GM21526 (cell line): ENCODE results near the gene KCNMA1.

Experiments used
- ATAC-seq: cut with Tn5 transposase; IDR thresholded peaks from one replicate; pipeline ENCODE4 v1.9.1; 2021; ENCODE audit warnings: moderate library complexity; ENCODE audit not compliant: unreplicated experiment, low FRiP score

KCNMA1 gene

GRCh38 chr10:77267703-77268675, 369.6 kb downstream of the KCNMA1 start:
- ATAC-seq, result no peak

GRCh38 chr10:77266242-77266641, 371.4 kb downstream of the KCNMA1 start:
- no peak for ATAC-seq

GRCh38 chr10:77264527-77264926, 373.1 kb downstream of the KCNMA1 start:
- ATAC-seq, result no peak

- ATAC-seq, result no peak
These were observed 373.5 kb downstream of the KCNMA1 start for GRCh38 chr10:77264107-77264506.

GRCh38 chr10:77263700-77264099, 373.9 kb downstream of the KCNMA1 start:
- ATAC-seq, result no peak

- ATAC-seq, result no peak
These were observed 376.5 kb downstream of the KCNMA1 start for GRCh38 chr10:77261146-77261545.

GRCh38 chr10:77259171-77259874, 378.3 kb downstream of the KCNMA1 start:
- ATAC-seq, result no peak

- ATAC-seq, result no peak
These were observed 381.3 kb downstream of the KCNMA1 start for GRCh38 chr10:77256346-77256745.

- ATAC-seq, result no peak
These were observed 384.0 kb downstream of the KCNMA1 start for GRCh38 chr10:77253556-77254064.

- ATAC-seq, result no peak
These were observed 384.5 kb downstream of the KCNMA1 start for GRCh38 chr10:77253147-77253545.

GRCh38 chr10:77252380-77253146, 385.0 kb downstream of the KCNMA1 start:
- no peak for ATAC-seq

GRCh38 chr10:77251297-77252013, 386.2 kb downstream of the KCNMA1 start:
- no peak for ATAC-seq

GRCh38 chr10:77249901-77250459, 387.6 kb downstream of the KCNMA1 start:
- no peak for ATAC-seq

GRCh38 chr10:77248104-77248790, 389.4 kb downstream of the KCNMA1 start:
- ATAC-seq, result no peak

- ATAC-seq, result no peak
These were observed 390.3 kb downstream of the KCNMA1 start for GRCh38 chr10:77247031-77247990.

- no peak for ATAC-seq
These were observed 391.7 kb downstream of the KCNMA1 start for GRCh38 chr10:77245953-77246352.

GRCh38 chr10:77244746-77245145, 392.9 kb downstream of the KCNMA1 start:
- ATAC-seq, result no peak

GRCh38 chr10:77244286-77244685, 393.3 kb downstream of the KCNMA1 start:
- no peak for ATAC-seq
